ENCODE results near the gene INO80D.
"Not testable (repeated sequence)": the region's sequence is repeated elsewhere in the genome, so short reads cannot be mapped to it uniquely, and the experiment has no call there.

The INO80D gene

GRCh38 chr2:206084439-206084869, 1.5 kb downstream of the INO80D start:
- peak; percentile 86 for DNase-seq (ENCODE audit: low read depth)
- peak overlapping the region; percentile 90 for H3K4me3 ChIP-seq (ENCODE audit: control insufficient read depth, low read depth, low read length)
- TF ChIP-seq CTCF (conservative IDR thresholded peaks at IDR 0.05; ENCODE audit: control insufficient read depth, insufficient read depth, low read depth, low read length): no peak

GRCh38 chr2:206083602-206084438, 2.2 kb downstream of the INO80D start:
- no peak for TF ChIP-seq CTCF (conservative IDR thresholded peaks at IDR 0.05; ENCODE audit: control insufficient read depth, insufficient read depth, low read depth, low read length)
- peak overlapping the region; percentile 90 for H3K4me3 ChIP-seq (ENCODE audit: control insufficient read depth, low read depth, low read length)
- DNase-seq (ENCODE audit: low read depth): no peak

GRCh38 chr2:206082298-206082843, 3.6 kb downstream of the INO80D start:
- H3K4me3 ChIP-seq (ENCODE audit: control insufficient read depth, low read depth, low read length): no peak overlapping the region
- DNase-seq (ENCODE audit: low read depth): no peak
- no peak for TF ChIP-seq CTCF (conservative IDR thresholded peaks at IDR 0.05; ENCODE audit: control insufficient read depth, insufficient read depth, low read depth, low read length)

GRCh38 chr2:206080927-206081326, 5.0 kb downstream of the INO80D start:
- H3K4me3 ChIP-seq (ENCODE audit: control insufficient read depth, low read depth, low read length): no peak overlapping the region
- DNase-seq (ENCODE audit: low read depth): no peak
- no peak for TF ChIP-seq CTCF (conservative IDR thresholded peaks at IDR 0.05; ENCODE audit: control insufficient read depth, insufficient read depth, low read depth, low read length)

GRCh38 chr2:206079699-206080465, 6.1 kb downstream of the INO80D start:
- TF ChIP-seq CTCF (conservative IDR thresholded peaks at IDR 0.05; ENCODE audit: control insufficient read depth, insufficient read depth, low read depth, low read length): no peak
- no peak for DNase-seq (ENCODE audit: low read depth)
- H3K4me3 ChIP-seq (ENCODE audit: control insufficient read depth, low read depth, low read length): no peak overlapping the region

- H3K4me3 ChIP-seq (ENCODE audit: control insufficient read depth, low read depth, low read length); DNase-seq (ENCODE audit: low read depth): not testable (repeated sequence)
Observed at GRCh38 chr2:206077879-206078278, 8.1 kb downstream of the INO80D start.

GRCh38 chr2:206075113-206075512, 10.9 kb downstream of the INO80D start:
- DNase-seq (ENCODE audit: low read depth): no peak
- no peak overlapping the region for H3K4me3 ChIP-seq (ENCODE audit: control insufficient read depth, low read depth, low read length)
- no peak for TF ChIP-seq CTCF (conservative IDR thresholded peaks at IDR 0.05; ENCODE audit: control insufficient read depth, insufficient read depth, low read depth, low read length)
